Mesothelial cell of epicardium (in vitro differentiated cells): ENCODE results near the gene IGF1R. TPM values are rescaled to one million over a fixed set of nuclear protein-coding genes. Genes with fewer than 3 reads are reported as not detected.

Experiments used
- DNase-seq, 2 experiments: peaks; one replicate each; pipeline ENCODE4 v3.0.0; 2021; ENCODE audit warnings: low spot score in 2 of 2; ENCODE audit not compliant: unreplicated experiment in 2 of 2
- H3K27ac Mint-ChIP-seq: 2 replicates; pipeline ENCODE4 v1.8.0; 2021; ENCODE audit warnings: mixed read lengths
- H3K27me3 Mint-ChIP-seq: 2 replicates; pipeline ENCODE4 v1.8.0; 2021; ENCODE audit warnings: low read depth, mixed read lengths
- H3K36me3 Mint-ChIP-seq: 2 replicates; pipeline ENCODE4 v1.8.0; 2021; ENCODE audit warnings: mixed read lengths
- H3K4me1 Mint-ChIP-seq: 2 replicates; pipeline ENCODE4 v1.8.0; 2021; ENCODE audit warnings: mixed read lengths
- H3K4me3 Mint-ChIP-seq: 2 replicates; pipeline ENCODE4 v1.8.0; 2021; ENCODE audit warnings: mild to moderate bottlenecking, moderate library complexity, mixed read lengths
- H3K9me3 Mint-ChIP-seq: 2 replicates; pipeline ENCODE4 v1.8.0; 2021; ENCODE audit warnings: mixed read lengths
- CTCF ChIP-seq: fragments of 200-600 bp; sonication (generic); IDR thresholded peaks from one replicate; pipeline ENCODE4 v1.5.0; 2021; ENCODE audit warnings: antibody characterized with exemption; ENCODE audit not compliant: unreplicated experiment
- total RNA-seq: library from RNA; stranded (reverse); gene quantifications from 3 replicates; pipeline ENCODE4 v1.2.1, GENCODE V29; 2021

IGF1R gene
- total RNA-seq, 1 donor from 2014 or later = 113 TPM

GRCh38 chr15:98986281-98986680, 337.9 kb downstream of the IGF1R start:
- no peak for TF ChIP-seq CTCF
- peaks cover 8% of the 10 kb centered on the region for H3K4me1 Mint-ChIP-seq
- H3K27me3 Mint-ChIP-seq = peaks cover 20% of the 10 kb centered on the region
- DNase-seq = no peak
- peaks cover 18% of the 10 kb centered on the region for H3K9me3 Mint-ChIP-seq
- no peaks in the 10 kb centered on the region for H3K36me3 Mint-ChIP-seq
- H3K27ac Mint-ChIP-seq = no peak overlapping the region
- no peak overlapping the region for H3K4me3 Mint-ChIP-seq

- H3K4me1 Mint-ChIP-seq = no peaks in the 10 kb centered on the region
- H3K27me3 Mint-ChIP-seq = peaks cover 37% of the 10 kb centered on the region
- no peak for DNase-seq
- H3K9me3 Mint-ChIP-seq = peaks cover 38% of the 10 kb centered on the region
- H3K36me3 Mint-ChIP-seq = peaks cover 3% of the 10 kb centered on the region
- TF ChIP-seq CTCF = no peak
- H3K27ac Mint-ChIP-seq = no peak overlapping the region
- H3K4me3 Mint-ChIP-seq = no peak overlapping the region
These were observed 346.6 kb downstream of the IGF1R start for GRCh38 chr15:98994892-98995291.

GRCh38 chr15:98996169-98996568, 347.8 kb downstream of the IGF1R start:
- no peak overlapping the region for H3K27ac Mint-ChIP-seq
- no peak for DNase-seq
- TF ChIP-seq CTCF = no peak
- H3K36me3 Mint-ChIP-seq = peaks cover 3% of the 10 kb centered on the region
- H3K4me3 Mint-ChIP-seq = no peak overlapping the region
- peaks cover 39% of the 10 kb centered on the region for H3K9me3 Mint-ChIP-seq
- no peaks in the 10 kb centered on the region for H3K4me1 Mint-ChIP-seq
- peaks cover 31% of the 10 kb centered on the region for H3K27me3 Mint-ChIP-seq

- H3K9me3 Mint-ChIP-seq = peaks cover 36% of the 10 kb centered on the region
- DNase-seq = no peak
- H3K4me1 Mint-ChIP-seq = no peaks in the 10 kb centered on the region
- no peak overlapping the region for H3K4me3 Mint-ChIP-seq
- no peak overlapping the region for H3K27ac Mint-ChIP-seq
- peaks cover 29% of the 10 kb centered on the region for H3K27me3 Mint-ChIP-seq
- peaks cover 3% of the 10 kb centered on the region for H3K36me3 Mint-ChIP-seq
- TF ChIP-seq CTCF = no peak
These were observed 348.3 kb downstream of the IGF1R start for GRCh38 chr15:98996624-98997023.

GRCh38 chr15:98997312-98997711, 349.0 kb downstream of the IGF1R start:
- H3K4me1 Mint-ChIP-seq = no peaks in the 10 kb centered on the region
- peaks cover 23% of the 10 kb centered on the region for H3K27me3 Mint-ChIP-seq
- TF ChIP-seq CTCF = no peak
- peaks cover 3% of the 10 kb centered on the region for H3K36me3 Mint-ChIP-seq
- H3K27ac Mint-ChIP-seq = no peak overlapping the region
- no peak overlapping the region for H3K4me3 Mint-ChIP-seq
- no peak for DNase-seq
- peaks cover 30% of the 10 kb centered on the region for H3K9me3 Mint-ChIP-seq

- no peak for DNase-seq
- TF ChIP-seq CTCF = no peak
- peaks cover 21% of the 10 kb centered on the region for H3K27me3 Mint-ChIP-seq
- peaks cover 3% of the 10 kb centered on the region for H3K36me3 Mint-ChIP-seq
- no peak overlapping the region for H3K4me3 Mint-ChIP-seq
- H3K27ac Mint-ChIP-seq = no peak overlapping the region
- H3K4me1 Mint-ChIP-seq = no peaks in the 10 kb centered on the region
- H3K9me3 Mint-ChIP-seq = peaks cover 27% of the 10 kb centered on the region
These were observed 349.4 kb downstream of the IGF1R start for GRCh38 chr15:98997755-98998154.
